GM12878 (cell line): ENCODE data around the gene PAGE3. TPM values are rescaled to one million over a fixed set of nuclear protein-coding genes. Genes with fewer than 3 reads are reported as not detected.

ENCODE experiments used
- ATAC-seq: fragments of 200-7000 bp; cut with Tn5 transposase; 3 replicates; pipeline ENCODE4 v1.9.1; 2020; ENCODE audit warnings: mild to moderate bottlenecking, moderate library complexity
- BruUV-seq: library from RNA; stranded (reverse); fragments of 400-500 nt; replicated peaks from 2 replicates; lab custom pipeline; 2021; lab: Mats Ljungman, UMichigan
- CTCF ChIA-PET: fragments of 300-600 bp; sonication (Branson Sonifier 250); formaldehyde crosslinking; extraction: SDS; loops from one replicate; lab custom pipeline; 2021; ENCODE audit warnings: inconsistent platforms; lab: Yijun Ruan, JAX
- POLR2A ChIA-PET: fragments of 350-600 bp; formaldehyde crosslinking; extraction: SDS; loops from one replicate; lab custom pipeline; 2021; ENCODE audit warnings: inconsistent platforms; lab: Charles Lee
- RAD21 ChIA-PET: fragments of 300-600 bp; sonication (Branson Sonifier 250); formaldehyde crosslinking; loops from one replicate; lab custom pipeline; 2023; ENCODE audit warnings: antibody characterized with exemption; ENCODE audit not compliant: unreplicated experiment; lab: Charles Lee
- SMC1A ChIA-PET: fragments of 300-600 bp; sonication (Branson Sonifier 250); formaldehyde crosslinking; loops from one replicate; lab custom pipeline; 2023; ENCODE audit not compliant: unreplicated experiment, uncharacterized antibody; lab: Charles Lee
- DNase-seq: peaks from one replicate; pipeline ENCODE4 v3.0.0-alpha.2; 2011; ENCODE audit warnings: low read depth, low spot score
- FAIRE-seq: peaks from 3 replicates; lab custom pipeline; 2011; peaks lifted over from hg19 to GRCh38; lab: Jason Lieb, UNC
- H2AFZ ChIP-seq: 2 replicates; pipeline ENCODE4 v1.6.0; 2011; ENCODE audit warnings: low read depth, low read length, control low read depth; ENCODE audit not compliant: control insufficient read depth
- H3K27ac ChIP-seq: 2 replicates; pipeline ENCODE4 v1.5.1; 2011; ENCODE audit warnings: control low read depth; ENCODE audit not compliant: control insufficient read depth, insufficient read depth
- H3K27me3 ChIP-seq, 2 experiments: replicated peaks in 1 of 2; 2 replicates each; pipeline versions ENCODE4 v1.6.0 to v1.6.1; 2011; ENCODE audit warnings: low read length in 1 of 2; ENCODE audit not compliant: control insufficient read depth in 2 of 2, insufficient read depth in 2 of 2
- H3K36me3 ChIP-seq, 2 experiments: 2 replicates each; pipeline ENCODE4 v1.5.1; 2011; ENCODE audit warnings: low read length in 1 of 2; ENCODE audit not compliant: control insufficient read depth in 2 of 2, insufficient read depth in 2 of 2
- H3K4me1 ChIP-seq: 2 replicates; pipeline ENCODE4 v1.6.1; 2011; ENCODE audit warnings: mild to moderate bottlenecking, low read length, moderate library complexity, mixed read lengths; ENCODE audit not compliant: control insufficient read depth, insufficient read depth
- H3K4me2 ChIP-seq: 2 replicates; pipeline ENCODE4 v1.6.0; 2011; ENCODE audit warnings: control low read depth; ENCODE audit not compliant: control insufficient read depth, insufficient read depth
- H3K4me3 ChIP-seq: fragments of 200-600 bp; sonication (generic); 2 replicates; pipeline ENCODE4 v1.5.1; 2016
- H3K79me2 ChIP-seq: 2 replicates; pipeline ENCODE4 v1.6.0; 2011; ENCODE audit warnings: low read length; ENCODE audit not compliant: control insufficient read depth, insufficient read depth
- H3K9ac ChIP-seq: 2 replicates; pipeline ENCODE4 v1.8.0; 2011; ENCODE audit warnings: low read length, control low read depth, mixed read lengths; ENCODE audit not compliant: control insufficient read depth, insufficient read depth
- H3K9me3 ChIP-seq: replicated peaks from 3 replicates; pipeline ENCODE4 v1.5.1; 2011; ENCODE audit warnings: mild to moderate bottlenecking, low read length; ENCODE audit not compliant: control insufficient read depth, insufficient read depth
- H4K20me1 ChIP-seq: 2 replicates; pipeline ENCODE4 v1.6.0; 2011; ENCODE audit not compliant: control insufficient read depth, insufficient read depth
- ASH2L ChIP-seq: fragments of 300-600, 200-600 bp; sonication (generic); IDR thresholded peaks from 2 replicates; pipeline ENCODE4 v1.6.1; 2017; ENCODE audit warnings: low read depth, mild to moderate bottlenecking, borderline replicate concordance
- BCL11A ChIP-seq: IDR thresholded peaks from 2 replicates; pipeline ENCODE4 v1.6.1; 2011; ENCODE audit warnings: low read depth, low read length
- CHD1 ChIP-seq: IDR thresholded peaks from 2 replicates; pipeline ENCODE4 v1.6.1; 2012; ENCODE audit warnings: low read depth, low read length, improper control_type of control experiment
- FOXM1 ChIP-seq: IDR thresholded peaks from 2 replicates; pipeline ENCODE4 v1.6.1; 2012; ENCODE audit warnings: low read depth, mild to moderate bottlenecking, inconsistent platforms, low read length, moderate library complexity
- GABPA ChIP-seq: IDR thresholded peaks from 2 replicates; pipeline ENCODE4 v1.6.1; 2014; ENCODE audit warnings: antibody characterized with exemption, low read depth, mild to moderate bottlenecking, inconsistent platforms
- HDGF ChIP-seq: fragments of 450-650 bp; IDR thresholded peaks from 2 replicates; pipeline ENCODE4 v1.6.1; 2016; ENCODE audit warnings: antibody characterized with exemption
- IKZF2 ChIP-seq, 2 experiments: fragments of 450-650 bp; IDR thresholded peaks; 2 replicates each; pipeline ENCODE4 v1.6.1; 2017; ENCODE audit warnings: mild to moderate bottlenecking in 2 of 2, moderate library complexity in 2 of 2
- MAX ChIP-seq: IDR thresholded peaks from 2 replicates; pipeline ENCODE4 v1.6.1; 2012; ENCODE audit warnings: low read depth, low read length, improper control_type of control experiment
- MTA2 ChIP-seq: fragments of 450-650 bp; IDR thresholded peaks from 2 replicates; pipeline ENCODE4 v1.6.1; 2016; ENCODE audit warnings: low read depth, mild to moderate bottlenecking, moderate library complexity
- NR2C1 ChIP-seq: fragments of 450-650 bp; IDR thresholded peaks from 2 replicates; pipeline ENCODE4 v1.6.1; 2017; ENCODE audit warnings: antibody characterized with exemption, mild to moderate bottlenecking, moderate library complexity
- SMAD5 ChIP-seq: IDR thresholded peaks from 2 replicates; pipeline ENCODE4 v1.6.1; 2016; ENCODE audit warnings: antibody characterized with exemption, low read depth
- SMC3 ChIP-seq: IDR thresholded peaks from 2 replicates; pipeline ENCODE4 v1.6.1; 2011; ENCODE audit warnings: low read length, improper control_type of control experiment, borderline replicate concordance
- ZNF274 ChIP-seq: IDR thresholded peaks from one replicate; pipeline ENCODE4 v1.8.0; 2011; ENCODE audit not compliant: insufficient read length, insufficient read depth
- WGBS: methylation state at CpG from one replicate; pipeline ENCODE4 v1.1.6; 2016; ENCODE audit warnings: low lambda C conversion rate; ENCODE audit not compliant: insufficient replicate concordance, insufficient coverage; ENCODE audit errors: missing lambda C conversion rate; 5-methylcytosine and 5-hydroxymethylcytosine counted together
- in situ Hi-C: fragments of 300-500 bp; cut with MboI; formaldehyde crosslinking; loops from 9 replicates; pipeline ENCODE4 v1.14.3; 2018; ENCODE audit warnings: mixed read lengths
- intact Hi-C: fragments of 100-400 bp; cut with micrococcal nuclease; formaldehyde crosslinking; loops from one replicate; pipeline ENCODE4 v1.14.2; 2022; ENCODE audit not compliant: unreplicated experiment
- polyA plus RNA-seq, 11 experiments: library from polyadenylated mRNA; depleted of rRNA in 4 of 11; unstranded in 6 of 11; stranded (reverse) in 5 of 11; fragments of >200 nt; fragmentation: Nextera tagmentation in 4 of 11; fragmentation: Illumina TruSeq in 1 of 11; extraction: Ambion mirVana in 4 of 11; extraction: Trizol in 1 of 11; gene quantifications; 1 replicate in 1 of 11; 2 replicates in 10 of 11; pipeline versions ENCODE4 v1.2.1 to v1.2.3, GENCODE V29; 2011 to 2016; ENCODE audit warnings: inconsistent platforms in 2 of 11, missing spikeins in 2 of 11, low read depth in 1 of 11
- total RNA-seq, 4 experiments: library from RNA; depleted of rRNA in 3 of 4; stranded (reverse); fragments of >200 nt in 3 of 4; fragmentation: Illumina TruSeq in 1 of 4; extraction: Trizol in 1 of 4; gene quantifications; 2 replicates each; pipeline versions ENCODE4 v1.2.1 to v1.2.3, GENCODE V29; 2013 to 2021
- TF ChIP-seq, protein P1 (sequence below): fragments of 450-650 bp; formaldehyde crosslinking; IDR thresholded peaks from 2 replicates; pipeline ENCODE4 v1.5.0; 2022; ENCODE audit warnings: mild to moderate bottlenecking, missing genetic modification characterization
- TF ChIP-seq, protein P2 (sequence below): fragments of 450-650 bp; formaldehyde crosslinking; IDR thresholded peaks from 2 replicates; pipeline ENCODE4 v1.4.0; 2022; ENCODE audit warnings: mild to moderate bottlenecking, moderate library complexity
- TF ChIP-seq, protein P3 (sequence below): fragments of 450-650 bp; IDR thresholded peaks from 2 replicates; pipeline ENCODE4 v1.6.1; 2017; ENCODE audit warnings: low read depth, mild to moderate bottlenecking, moderate library complexity

PAGE3 gene
- total and polyA plus RNA-seq, 10 of the 15 experiments (the other 5 are each of a cell fraction or from before 2014, with no cell fraction given): not detected

GRCh38 chrX:55290963-55291362 lies 26.2 kb upstream of the PAGE3 start (continued):
- TF ChIP-seq, protein P1, sequence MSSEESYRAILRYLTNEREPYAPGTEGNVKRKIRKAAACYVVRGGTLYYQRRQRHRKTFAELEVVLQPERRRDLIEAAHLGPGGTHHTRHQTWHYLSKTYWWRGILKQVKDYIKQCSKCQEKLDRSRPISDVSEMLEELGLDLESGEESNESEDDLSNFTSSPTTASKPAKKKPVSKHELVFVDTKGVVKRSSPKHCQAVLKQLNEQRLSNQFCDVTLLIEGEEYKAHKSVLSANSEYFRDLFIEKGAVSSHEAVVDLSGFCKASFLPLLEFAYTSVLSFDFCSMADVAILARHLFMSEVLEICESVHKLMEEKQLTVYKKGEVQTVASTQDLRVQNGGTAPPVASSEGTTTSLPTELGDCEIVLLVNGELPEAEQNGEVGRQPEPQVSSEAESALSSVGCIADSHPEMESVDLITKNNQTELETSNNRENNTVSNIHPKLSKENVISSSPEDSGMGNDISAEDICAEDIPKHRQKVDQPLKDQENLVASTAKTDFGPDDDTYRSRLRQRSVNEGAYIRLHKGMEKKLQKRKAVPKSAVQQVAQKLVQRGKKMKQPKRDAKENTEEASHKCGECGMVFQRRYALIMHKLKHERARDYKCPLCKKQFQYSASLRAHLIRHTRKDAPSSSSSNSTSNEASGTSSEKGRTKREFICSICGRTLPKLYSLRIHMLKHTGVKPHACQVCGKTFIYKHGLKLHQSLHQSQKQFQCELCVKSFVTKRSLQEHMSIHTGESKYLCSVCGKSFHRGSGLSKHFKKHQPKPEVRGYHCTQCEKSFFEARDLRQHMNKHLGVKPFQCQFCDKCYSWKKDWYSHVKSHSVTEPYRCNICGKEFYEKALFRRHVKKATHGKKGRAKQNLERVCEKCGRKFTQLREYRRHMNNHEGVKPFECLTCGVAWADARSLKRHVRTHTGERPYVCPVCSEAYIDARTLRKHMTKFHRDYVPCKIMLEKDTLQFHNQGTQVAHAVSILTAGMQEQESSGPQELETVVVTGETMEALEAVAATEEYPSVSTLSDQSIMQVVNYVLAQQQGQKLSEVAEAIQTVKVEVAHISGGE (CRISPR knock-in tag): no peak
- TF ChIP-seq ASH2L: no peak
- no peak for TF ChIP-seq FOXM1

GRCh38 chrX:55279832-55280231 lies 15.1 kb upstream of the PAGE3 start:
- RAD21 ChIA-PET: no interaction called here
- Histone ChIP-seq H3K4me1 (no peaks in the 10 kb centered on the region), H3K4me3 (no peak overlapping the region), H3K36me3 (no peaks in the 10 kb centered on the region), H3K27me3 (no peaks in the 10 kb centered on the region), H3K9me3 (no peaks in the 10 kb centered on the region), H4K20me1 (no peaks in the 10 kb centered on the region), H3K9ac (no peak overlapping the region), H3K4me2 (no peak overlapping the region), H3K79me2 (no peaks in the 10 kb centered on the region), H2AFZ (no peak overlapping the region), H3K27ac (no peak overlapping the region)
- BruUV-seq: no TSS peak
- 73% methylated on average over 10 of the region's 10 CpGs for WGBS
- no peak for TF ChIP-seq ASH2L
- TF ChIP-seq, protein P2, sequence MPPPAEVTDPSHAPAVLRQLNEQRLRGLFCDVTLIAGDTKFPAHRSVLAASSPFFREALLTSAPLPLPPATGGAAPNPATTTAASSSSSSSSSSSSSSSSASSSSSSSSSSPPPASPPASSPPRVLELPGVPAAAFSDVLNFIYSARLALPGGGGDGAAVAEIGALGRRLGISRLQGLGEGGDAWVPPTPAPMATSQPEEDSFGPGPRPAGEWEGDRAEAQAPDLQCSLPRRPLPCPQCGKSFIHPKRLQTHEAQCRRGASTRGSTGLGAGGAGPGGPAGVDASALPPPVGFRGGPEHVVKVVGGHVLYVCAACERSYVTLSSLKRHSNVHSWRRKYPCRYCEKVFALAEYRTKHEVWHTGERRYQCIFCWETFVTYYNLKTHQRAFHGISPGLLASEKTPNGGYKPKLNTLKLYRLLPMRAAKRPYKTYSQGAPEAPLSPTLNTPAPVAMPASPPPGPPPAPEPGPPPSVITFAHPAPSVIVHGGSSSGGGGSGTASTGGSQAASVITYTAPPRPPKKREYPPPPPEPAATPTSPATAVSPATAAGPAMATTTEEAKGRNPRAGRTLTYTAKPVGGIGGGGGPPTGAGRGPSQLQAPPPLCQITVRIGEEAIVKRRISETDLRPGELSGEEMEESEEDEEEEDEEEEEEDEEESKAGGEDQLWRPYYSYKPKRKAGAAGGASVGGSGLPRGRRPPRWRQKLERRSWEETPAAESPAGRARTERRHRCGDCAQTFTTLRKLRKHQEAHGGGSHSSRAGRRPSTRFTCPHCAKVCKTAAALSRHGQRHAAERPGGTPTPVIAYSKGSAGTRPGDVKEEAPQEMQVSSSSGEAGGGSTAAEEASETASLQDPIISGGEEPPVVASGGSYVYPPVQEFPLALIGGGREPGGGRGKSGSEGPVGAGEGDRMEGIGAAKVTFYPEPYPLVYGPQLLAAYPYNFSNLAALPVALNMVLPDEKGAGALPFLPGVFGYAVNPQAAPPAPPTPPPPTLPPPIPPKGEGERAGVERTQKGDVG (CRISPR knock-in tag): no peak
- no peak for TF ChIP-seq IKZF2 (IDR thresholded peaks at IDR 0.05)
- no peak for TF ChIP-seq NR2C1
- TF ChIP-seq MTA2: no peak
- TF ChIP-seq, protein P3, sequence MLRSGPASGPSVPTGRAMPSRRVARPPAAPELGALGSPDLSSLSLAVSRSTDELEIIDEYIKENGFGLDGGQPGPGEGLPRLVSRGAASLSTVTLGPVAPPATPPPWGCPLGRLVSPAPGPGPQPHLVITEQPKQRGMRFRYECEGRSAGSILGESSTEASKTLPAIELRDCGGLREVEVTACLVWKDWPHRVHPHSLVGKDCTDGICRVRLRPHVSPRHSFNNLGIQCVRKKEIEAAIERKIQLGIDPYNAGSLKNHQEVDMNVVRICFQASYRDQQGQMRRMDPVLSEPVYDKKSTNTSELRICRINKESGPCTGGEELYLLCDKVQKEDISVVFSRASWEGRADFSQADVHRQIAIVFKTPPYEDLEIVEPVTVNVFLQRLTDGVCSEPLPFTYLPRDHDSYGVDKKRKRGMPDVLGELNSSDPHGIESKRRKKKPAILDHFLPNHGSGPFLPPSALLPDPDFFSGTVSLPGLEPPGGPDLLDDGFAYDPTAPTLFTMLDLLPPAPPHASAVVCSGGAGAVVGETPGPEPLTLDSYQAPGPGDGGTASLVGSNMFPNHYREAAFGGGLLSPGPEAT: no peak
- no peak for TF ChIP-seq SMC3
- no peak for TF ChIP-seq ZNF274
- no peak for TF ChIP-seq CHD1
- no peak for TF ChIP-seq SMAD5
- no peak for TF ChIP-seq HDGF
- no peak for TF ChIP-seq MAX
- no peak for TF ChIP-seq BCL11A
- TF ChIP-seq GABPA: no peak
- no peak for FAIRE-seq
- POLR2A ChIA-PET: no interaction called here
- in situ Hi-C loops (no loop called here), intact Hi-C loops (no loop called here)
- CTCF ChIA-PET: no interaction called here
- no peak for ATAC-seq
- SMC1A ChIA-PET: no interaction called here
- DNase-seq: no peak
